ENCODE data around the gene HDAC11. TPM values are rescaled to one million over a fixed set of nuclear protein-coding genes. Genes with fewer than 3 reads are reported as not detected.

The HDAC11 gene
- total and polyA plus RNA-seq, 10 of the 15 experiments (the other 5 are each of a cell fraction or from before 2014, with no cell fraction given): 0.04 to 0.76 (median 0.22) TPM; not detected in 1

- Histone ChIP-seq H3K4me3 (no peak overlapping the region), H3K4me2 (ENCODE audit: control insufficient read depth, insufficient read depth) (no peak overlapping the region), H3K4me1 (ENCODE audit: control insufficient read depth, insufficient read depth, low read length) (no peaks in the 10 kb centered on the region), H3K27ac (ENCODE audit: control insufficient read depth, insufficient read depth) (no peak overlapping the region), H3K27me3 (replicated peaks in 1 of 2; ENCODE audit: control insufficient read depth in 2 of 2, insufficient read depth in 2 of 2, low read length in 1 of 2) (peaks cover 3 to 11% of the 10 kb centered on the region in 2 experiments), H2AFZ (ENCODE audit: control insufficient read depth, low read depth, low read length) (no peak overlapping the region), H3K9me3 (replicated peaks; ENCODE audit: control insufficient read depth, insufficient read depth, low read length) (no peaks in the 10 kb centered on the region; the same call in 1 of the 3 replicates), H3K79me2 (ENCODE audit: control insufficient read depth, insufficient read depth, low read length) (no peaks in the 10 kb centered on the region), H3K9ac (ENCODE audit: control insufficient read depth, insufficient read depth, low read length) (no peak overlapping the region), H3K36me3 (ENCODE audit: control insufficient read depth in 2 of 2, insufficient read depth in 2 of 2, low read length in 1 of 2) (no peaks in the 10 kb centered on the region), H4K20me1 (ENCODE audit: control insufficient read depth, insufficient read depth) (no peaks in the 10 kb centered on the region; the same call in 1 of the 2 replicates)
- CTCF ChIA-PET: no interaction called here
- intact Hi-C loops (cut with micrococcal nuclease; ENCODE audit: unreplicated experiment): no loop called here
- SMC1A ChIA-PET (ENCODE audit: uncharacterized antibody, unreplicated experiment): no interaction called here
- RAD21 ChIA-PET (ENCODE audit: unreplicated experiment): no interaction called here
- in situ Hi-C loops (cut with MboI): no loop called here
- no peak for ATAC-seq
- no TSS peak for BruUV-seq (replicated peaks)
- 18% methylated on average over 9 of the region's 9 CpGs for WGBS (ENCODE audit: insufficient coverage, insufficient replicate concordance, low lambda C conversion rate, missing lambda C conversion rate)
- FAIRE-seq: no peak
- POLR2A ChIA-PET: no interaction called here
- no peak for DNase-seq (ENCODE audit: low read depth, low spot score)
- TF ChIP-seq ZBTB11 (CRISPR knock-in tag; IDR thresholded peaks at IDR 0.05) (no peak), ZSCAN29 (IDR thresholded peaks at IDR 0.05) (no peak), TBL1XR1 (IDR thresholded peaks at IDR 0.05; ENCODE audit: low read depth, low read length) (no peak), RFX5 (IDR thresholded peaks at IDR 0.05; ENCODE audit: low read depth, low read length) (no peak), CBX3 (IDR thresholded peaks at IDR 0.05; ENCODE audit: borderline replicate concordance, low read depth) (no peak), NBN (IDR thresholded peaks at IDR 0.05) (no peak), RELA (IDR thresholded peaks at IDR 0.05; ENCODE audit: borderline replicate concordance, partially characterized antibody) (no peak), KAT2A (conservative IDR thresholded peaks at IDR 0.05; ENCODE audit: control insufficient read depth, low read depth, low read length) (no peak), KLF5 (IDR thresholded peaks at IDR 0.05; ENCODE audit: partially characterized antibody) (no peak), REST (IDR thresholded peaks at IDR 0.05; ENCODE audit: low read depth, low read length) (no peak), E2F8 (IDR thresholded peaks at IDR 0.05; ENCODE audit: low read depth, partially characterized antibody) (no peak), WRNIP1 (IDR thresholded peaks at IDR 0.05; ENCODE audit: borderline replicate concordance, low read depth, low read length) (no peak)
Observed at GRCh38 chr3:13545952-13546454, 65.9 kb downstream of the HDAC11 start.
